GM18951 (cell line): ENCODE measurements around the gene NNAT.

Experiments used
- POLR2A ChIP-seq: IDR thresholded peaks from 4 replicates; pipeline ENCODE4 v1.6.1; 2011; ENCODE audit warnings: mild to moderate bottlenecking; ENCODE audit not compliant: insufficient read length, insufficient read depth; ENCODE audit errors: extremely low read depth
- in situ Hi-C: fragments of 300-500 bp; cut with MboI; formaldehyde crosslinking; loops from one replicate; pipeline ENCODE4 v1.12.0; 2022; ENCODE audit warnings: low sequenced_read_pairs, mixed read lengths, inconsistent platforms; ENCODE audit not compliant: unreplicated experiment

NNAT gene

GRCh38 chr20:37511610-37512275 lies 9.3 kb upstream of the NNAT start:
- in situ Hi-C loops: no loop called here

DNA sequence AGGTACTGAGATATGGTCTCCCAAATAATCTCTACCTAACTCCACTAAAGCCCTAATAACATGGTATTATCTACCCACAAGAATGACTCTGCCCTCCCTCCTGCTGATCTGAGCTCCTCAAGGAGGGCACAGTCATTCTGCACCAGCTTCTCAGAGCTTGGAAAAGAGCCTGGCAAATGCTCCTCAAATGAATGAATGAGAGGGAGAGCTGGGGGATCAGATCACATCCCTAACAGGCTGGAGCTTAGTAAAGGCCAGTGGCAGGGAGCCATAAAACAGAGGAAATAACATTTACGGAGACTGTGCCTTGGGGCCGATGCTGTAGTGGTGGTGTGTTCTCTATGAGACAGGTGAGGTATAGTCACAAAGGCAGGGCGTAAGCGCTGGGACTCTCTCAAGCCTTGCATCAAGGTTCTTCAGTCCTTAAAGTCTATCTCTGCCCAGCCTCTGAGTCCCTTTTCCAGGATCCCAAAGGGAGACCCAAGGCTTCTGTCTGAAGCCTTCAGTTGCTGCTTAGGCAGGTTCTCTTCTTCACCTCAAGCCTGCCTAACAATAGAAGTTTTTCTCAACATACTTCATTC lies 7.2 kb upstream of the NNAT start:
- in situ Hi-C loops: no loop called here
- TF ChIP-seq POLR2A: no peak

More at GRCh38 chr20:37511610-37512275, 9.3 kb upstream of the NNAT start:
- no peak for TF ChIP-seq POLR2A

- TF ChIP-seq POLR2A: no peak
- in situ Hi-C loops: no loop called here
Measured at GRCh38 chr20:37515876-37516275, 5.2 kb upstream of the NNAT start.

GRCh38 chr20:37516811-37517750 lies 4.0 kb upstream of the NNAT start:
- in situ Hi-C loops: no loop called here
- TF ChIP-seq POLR2A: no peak

DNA sequence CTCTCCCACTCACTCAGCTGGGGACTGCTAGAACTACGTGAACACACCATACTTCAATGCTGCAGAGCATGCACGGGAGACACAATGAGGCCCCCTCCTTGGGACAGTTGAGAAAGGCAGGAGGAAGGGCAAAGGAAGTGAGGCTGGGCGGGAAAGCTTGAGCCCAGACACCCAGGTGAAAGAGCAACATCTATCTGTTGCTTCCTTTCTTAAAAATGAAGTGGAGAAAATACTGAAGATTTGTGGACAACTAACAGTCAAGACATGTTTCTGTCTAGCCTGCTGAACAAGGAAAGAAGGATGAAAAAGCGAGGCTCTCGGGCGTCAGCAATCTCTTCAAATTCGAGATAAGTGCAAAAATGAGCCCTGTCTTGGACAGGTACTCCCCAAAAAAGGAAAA lies 3.0 kb upstream of the NNAT start:
- in situ Hi-C loops: no loop called here
- TF ChIP-seq POLR2A: no peak

DNA sequence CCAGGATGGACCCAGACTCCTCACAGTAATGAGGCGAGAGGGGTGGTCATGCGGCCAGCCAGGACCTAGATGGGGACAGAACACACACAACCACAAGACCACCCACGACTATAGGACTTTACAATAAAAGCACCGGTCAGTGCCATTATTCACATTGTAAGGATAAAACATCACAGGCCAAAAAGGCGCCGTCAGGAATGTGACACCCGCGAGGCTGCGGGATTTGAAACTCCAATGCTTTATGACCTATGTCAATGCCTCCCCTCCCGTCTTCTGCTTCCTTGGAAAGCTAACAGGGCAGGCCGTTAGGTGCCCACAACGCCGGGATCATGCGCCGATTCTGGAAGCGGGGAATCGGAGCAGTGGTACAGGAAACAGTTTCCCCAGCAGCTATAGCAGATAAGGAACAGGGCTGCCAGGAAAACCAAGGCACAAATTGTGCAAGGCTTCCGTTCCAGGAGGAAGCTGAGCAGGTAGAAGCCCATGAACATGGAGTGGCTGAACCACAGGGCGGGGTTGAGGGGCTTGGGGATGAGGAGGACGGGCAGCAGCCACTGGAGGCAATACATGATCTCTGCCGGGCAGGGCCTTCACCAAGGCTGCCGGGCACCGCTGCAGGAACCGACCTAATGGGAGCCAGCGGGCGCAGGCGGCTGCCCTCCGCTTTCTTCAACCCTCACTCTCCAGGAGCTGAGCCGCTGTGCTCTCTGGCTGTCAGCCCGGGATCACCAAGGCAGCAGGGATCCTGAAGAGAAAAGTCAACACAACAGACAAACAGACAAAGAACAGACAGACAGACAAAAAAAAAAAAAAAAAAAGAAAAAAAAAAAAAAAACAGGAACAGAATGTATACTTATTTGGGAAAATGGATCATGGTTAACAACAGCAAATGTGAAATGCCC lies 2.2 kb upstream of the NNAT start:
- in situ Hi-C loops: no loop called here
- TF ChIP-seq POLR2A: no peak

GRCh38 chr20:37519508-37520418 lies 1.3 kb upstream of the NNAT start:
- in situ Hi-C loops: no loop called here
- no peak for TF ChIP-seq POLR2A

DNA sequence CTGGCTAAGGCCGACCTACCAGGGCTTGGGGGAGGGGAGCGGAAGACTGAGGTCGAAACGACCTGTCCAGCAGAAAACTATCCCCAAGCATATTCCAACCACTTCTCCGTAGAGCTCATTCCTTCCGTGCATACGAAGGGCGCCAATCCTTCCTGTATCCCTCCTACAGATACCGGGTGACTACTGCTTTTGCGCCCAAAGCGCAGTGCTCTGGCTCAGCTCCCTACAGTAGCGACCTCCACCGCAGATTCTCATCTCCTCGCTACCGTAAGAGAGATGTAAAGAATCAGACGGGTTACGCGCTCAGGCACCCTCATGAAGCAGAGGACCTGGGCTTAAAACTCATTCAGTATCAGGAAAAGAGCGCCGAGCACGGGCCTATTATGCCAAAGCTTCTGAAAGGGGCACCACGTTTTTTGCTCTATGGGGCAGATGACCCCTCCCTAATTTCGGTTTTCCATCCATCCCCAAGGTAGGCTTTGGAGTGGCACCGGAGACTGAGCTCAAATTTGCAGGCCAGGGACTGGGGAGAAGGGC lies 563 bp upstream of the NNAT start:
- TF ChIP-seq POLR2A: no peak
- in situ Hi-C loops: no loop called here

DNA sequence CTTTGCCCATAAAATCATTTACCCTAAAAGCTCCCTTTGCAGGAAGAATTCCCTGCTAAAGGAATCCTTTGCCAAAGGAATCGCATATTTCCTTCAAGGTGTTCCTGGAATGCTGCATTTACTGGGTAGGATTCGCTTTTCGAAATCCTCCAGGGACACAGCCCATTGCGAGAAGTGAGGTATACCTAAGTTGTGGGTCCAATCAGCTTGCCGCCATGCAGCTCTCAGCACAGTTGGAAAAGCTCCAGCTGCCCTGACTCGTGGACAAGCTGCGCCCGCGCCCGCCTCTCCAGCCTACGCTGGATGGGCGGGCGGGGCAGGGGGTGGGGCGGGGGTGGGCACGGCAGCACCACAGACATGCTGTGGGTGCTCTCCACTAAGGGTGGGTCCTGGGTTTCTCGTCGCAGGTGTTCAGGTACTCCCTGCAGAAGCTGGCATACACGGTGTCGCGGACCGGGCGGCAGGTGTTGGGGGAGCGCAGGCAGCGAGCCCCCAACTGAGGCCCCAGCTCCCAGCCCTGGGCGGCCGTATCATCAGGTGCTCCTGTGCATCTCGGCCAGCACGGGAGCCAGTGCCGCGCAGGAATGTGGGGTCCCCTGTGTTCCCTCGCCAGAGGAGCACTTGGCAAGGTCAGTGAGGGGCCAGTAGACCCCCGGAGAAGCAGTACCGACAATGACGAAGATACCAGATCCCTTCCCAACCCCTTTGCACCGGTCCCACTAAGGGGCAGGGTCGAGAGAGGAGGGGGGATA lies 1.4 kb downstream of the NNAT start:
- TF ChIP-seq POLR2A: no peak
- in situ Hi-C loops: no loop called here

DNA sequence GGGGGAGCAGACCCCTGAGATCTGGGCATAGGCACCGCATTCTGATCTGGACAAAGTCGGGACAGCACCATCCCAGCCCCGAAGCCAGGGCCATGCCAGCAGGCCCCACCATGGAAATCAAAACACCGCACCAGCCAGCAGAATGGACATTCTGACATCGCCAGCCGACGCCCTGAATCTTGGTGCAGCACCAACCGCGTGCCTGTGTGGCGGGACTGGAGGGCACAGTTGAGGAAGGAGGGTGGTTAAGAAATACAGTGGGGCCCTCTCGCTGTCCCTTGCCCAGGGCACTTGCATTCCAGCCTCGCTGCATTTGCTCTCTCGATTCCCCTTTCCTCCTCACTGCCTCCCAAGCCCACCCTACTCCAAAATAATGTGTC lies 2.0 kb downstream of the NNAT start:
- TF ChIP-seq POLR2A: no peak
- in situ Hi-C loops: no loop called here
